Effector CD4-positive, alpha-beta T cell (primary cell): ENCODE data around the gene USF2.

Experiments used
- DNase-seq: peaks from one replicate; pipeline ENCODE4 v3.0.0-alpha.2; 2020

The USF2 gene

DNA sequence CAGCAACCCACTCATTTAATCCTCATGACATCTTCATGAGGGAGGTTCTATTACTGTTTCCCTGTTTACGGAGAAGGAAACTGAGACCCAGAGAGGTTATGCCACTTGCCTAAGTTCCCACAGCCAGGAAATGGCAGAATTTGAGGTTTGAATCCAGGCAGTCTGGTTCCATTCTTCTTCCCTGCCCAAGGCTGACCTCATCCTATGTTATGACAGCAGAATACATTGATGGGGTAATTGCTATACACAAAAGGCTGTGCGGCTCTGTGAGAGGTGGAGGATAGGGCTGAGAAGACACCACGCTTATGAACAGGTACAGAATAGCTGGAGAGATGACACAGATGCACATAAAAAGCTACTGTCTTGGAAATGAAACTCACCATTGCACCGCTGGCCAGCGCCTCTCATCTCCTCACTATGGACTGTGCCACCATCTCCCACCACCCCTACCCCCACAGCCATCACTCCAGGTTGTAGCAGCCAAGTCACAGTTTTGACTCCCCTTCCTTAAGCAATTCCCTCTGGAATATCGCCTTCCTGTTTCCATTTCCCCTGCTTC lies 34.7 kb downstream of the USF2 start:
- no peak for DNase-seq

- no peak for DNase-seq
Measured at GRCh38 chr19:35304036-35304435, 35.3 kb downstream of the USF2 start.

DNA sequence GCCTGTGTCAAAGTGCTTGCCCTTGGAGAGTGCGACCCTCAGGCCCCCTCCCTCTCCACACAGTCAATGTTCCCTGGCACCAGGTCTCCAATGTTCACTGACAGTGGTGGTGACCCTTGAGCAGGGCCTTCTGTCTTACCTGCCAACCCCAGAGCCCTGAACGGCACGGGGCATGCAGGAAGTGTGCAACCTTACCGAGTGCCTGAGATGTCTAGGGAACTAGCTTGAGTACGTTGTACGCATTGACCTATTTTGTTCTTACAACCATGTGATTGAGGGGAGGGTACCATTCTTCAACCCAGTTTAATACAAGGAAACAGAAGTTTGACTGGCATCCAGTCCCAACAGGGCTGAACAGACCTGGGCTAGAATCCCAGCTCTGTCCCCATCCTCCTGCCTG lies 36.4 kb downstream of the USF2 start:
- no peak for DNase-seq

DNA sequence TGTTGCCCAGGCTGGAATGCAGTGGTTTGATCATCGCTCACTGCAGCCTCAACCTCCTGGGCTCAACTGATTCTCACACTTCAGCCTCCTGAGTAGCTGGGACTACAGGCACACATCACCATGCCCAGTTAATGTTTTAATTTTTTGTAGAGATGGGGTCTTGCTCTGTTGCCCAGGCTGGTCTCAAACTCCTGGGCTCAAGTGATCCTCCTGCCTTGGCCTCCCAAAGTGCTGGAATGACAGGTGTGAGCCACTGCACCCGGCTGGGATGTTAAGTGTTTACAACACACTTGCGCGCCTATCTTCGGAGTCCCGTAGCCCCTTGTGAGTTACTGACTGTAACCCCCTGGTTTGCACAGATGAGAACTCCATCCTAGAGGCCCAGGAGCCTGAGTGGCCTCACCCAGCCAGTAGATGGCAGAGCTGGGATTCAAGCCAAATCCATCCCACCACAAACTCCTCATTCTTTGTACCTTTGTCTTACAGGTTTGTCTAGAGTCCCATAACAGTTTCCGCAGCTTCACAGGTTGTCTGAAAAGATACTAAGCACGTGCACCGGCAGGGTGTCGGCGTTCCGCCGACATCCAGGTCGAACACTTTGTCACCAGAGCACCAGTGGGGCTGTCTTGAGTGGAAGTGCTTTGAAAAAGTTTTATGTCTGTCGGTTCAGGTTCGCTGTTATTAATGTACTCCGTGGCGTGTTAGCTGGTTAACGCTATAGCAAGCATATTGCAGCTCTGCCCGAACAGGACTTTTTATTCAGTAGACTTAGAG lies 37.9 kb downstream of the USF2 start:
- no peak for DNase-seq

DNA sequence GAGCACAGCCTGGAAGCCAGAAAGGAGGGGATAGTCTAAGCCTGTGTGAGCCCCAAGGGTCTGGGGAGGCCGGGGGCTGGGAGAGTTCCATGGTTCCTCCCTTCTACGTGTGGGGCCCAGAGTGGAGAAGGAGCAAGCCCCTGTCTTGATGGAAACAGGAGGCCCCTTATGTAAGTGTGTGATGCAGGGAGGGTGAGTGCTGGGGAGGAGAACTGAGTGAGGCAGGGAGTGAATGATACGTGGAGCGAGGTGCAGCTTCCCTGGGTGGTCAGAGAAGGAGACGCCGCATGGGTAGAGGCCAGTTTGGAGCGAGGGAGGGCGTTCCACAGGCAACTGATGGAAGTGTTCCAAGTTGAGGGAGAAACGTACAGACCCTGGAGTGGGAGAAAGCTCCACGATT lies 39.2 kb downstream of the USF2 start:
- DNase-seq = no peak

DNA sequence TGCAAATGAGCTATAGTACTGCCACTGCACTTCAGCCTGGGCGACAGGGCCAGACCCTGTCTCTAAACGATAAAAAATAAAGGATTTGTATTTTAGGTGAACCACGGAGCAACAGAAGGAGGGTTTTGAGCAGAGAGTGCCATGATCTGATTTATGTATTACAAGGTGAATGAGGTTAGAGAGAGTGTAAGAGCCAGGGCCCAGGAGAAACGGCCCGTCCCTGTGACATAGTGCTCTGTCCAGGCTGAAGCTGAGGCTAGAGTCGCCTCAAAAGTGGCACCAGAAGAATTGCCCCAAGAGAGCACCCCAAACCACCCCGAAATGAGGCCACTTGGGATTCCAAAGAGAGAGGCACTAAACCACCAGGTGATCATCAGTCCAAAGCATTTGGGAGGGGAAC lies 40.1 kb downstream of the USF2 start:
- no peak for DNase-seq

GRCh38 chr19:35309481-35310279 lies 40.9 kb downstream of the USF2 start:
- DNase-seq = no peak

- no peak for DNase-seq
Measured at GRCh38 chr19:35310331-35310730, 41.6 kb downstream of the USF2 start.

- no peak for DNase-seq
Measured at GRCh38 chr19:35310811-35311465, 42.2 kb downstream of the USF2 start.

- no peak for DNase-seq
Measured at GRCh38 chr19:35311901-35312665, 43.3 kb downstream of the USF2 start.

DNA sequence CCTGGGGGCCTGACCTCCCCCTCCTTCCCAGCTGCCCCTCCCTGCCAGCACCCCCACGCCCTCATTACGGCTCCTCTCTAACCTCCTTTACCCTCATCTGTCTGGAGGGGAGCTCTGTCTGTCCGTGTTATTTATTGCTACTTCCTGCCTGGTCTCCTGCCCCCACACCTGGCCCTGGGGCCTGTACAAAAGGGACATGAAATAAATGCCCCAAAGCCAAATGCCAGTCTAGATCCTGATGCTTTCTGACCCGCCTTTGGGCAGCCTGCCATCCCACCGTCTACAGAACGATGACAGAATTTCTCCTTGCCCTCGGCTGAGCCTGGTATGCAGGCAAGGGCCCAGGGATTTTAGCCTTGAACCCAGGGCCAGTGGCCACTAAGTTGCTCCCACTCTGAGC lies 44.8 kb downstream of the USF2 start:
- DNase-seq = no peak

GRCh38 chr19:35314031-35314430 lies 45.3 kb downstream of the USF2 start:
- no peak for DNase-seq

DNA sequence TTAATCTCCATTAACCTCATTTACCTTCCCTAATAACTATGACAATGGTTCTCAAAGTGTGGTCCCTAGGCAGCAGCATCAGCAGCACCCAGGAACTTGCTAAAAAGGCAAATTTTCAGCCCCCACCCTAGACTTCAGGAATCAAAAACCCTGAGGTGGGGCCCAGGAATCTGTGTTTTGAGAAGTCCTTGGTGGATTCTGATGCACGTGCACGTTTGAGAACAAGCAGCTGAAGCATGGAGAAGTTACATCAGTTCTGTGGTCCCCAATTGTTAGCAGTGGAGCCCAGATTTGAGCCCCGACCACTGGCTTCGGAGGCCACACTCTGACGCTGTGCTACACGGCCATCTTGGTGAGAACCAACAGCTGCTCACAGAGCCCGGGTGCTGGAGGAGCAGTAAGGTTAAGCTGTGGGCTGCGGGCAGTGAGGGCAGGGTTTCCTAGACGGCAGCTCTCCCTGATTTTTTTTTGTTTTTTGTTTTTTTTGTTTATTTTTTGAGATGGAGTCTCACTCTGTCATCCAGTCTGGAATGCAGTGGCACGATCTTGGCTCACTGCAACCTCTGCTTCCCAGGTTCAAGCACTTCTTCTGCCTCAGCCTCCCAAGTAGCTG lies 46.2 kb downstream of the USF2 start:
- DNase-seq = no peak

- no peak for DNase-seq
Measured at GRCh38 chr19:35315883-35316282, 47.1 kb downstream of the USF2 start.

DNA sequence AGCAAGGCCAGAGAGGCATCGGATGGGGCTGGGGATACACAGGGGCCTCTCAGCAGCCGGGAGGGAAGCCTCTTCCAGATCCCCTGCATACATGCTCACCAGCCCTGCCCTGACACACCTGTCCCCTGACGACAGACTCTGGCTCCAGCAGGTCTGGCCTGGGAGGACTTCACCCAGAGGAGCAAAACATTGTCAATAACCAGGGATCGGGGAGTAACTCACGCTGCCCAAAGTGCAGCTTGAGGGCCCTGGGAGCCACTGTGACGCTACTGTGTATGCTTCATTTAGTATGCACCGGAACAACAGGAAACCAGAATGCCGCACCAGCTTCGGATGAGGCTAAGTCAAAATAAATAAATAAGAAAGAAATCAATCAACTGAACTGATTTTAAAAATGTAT lies 47.8 kb downstream of the USF2 start:
- DNase-seq = no peak

- no peak for DNase-seq
Measured at GRCh38 chr19:35317464-35318043, 48.8 kb downstream of the USF2 start.

- no peak for DNase-seq
Measured at GRCh38 chr19:35318679-35319448, 50.1 kb downstream of the USF2 start.

DNA sequence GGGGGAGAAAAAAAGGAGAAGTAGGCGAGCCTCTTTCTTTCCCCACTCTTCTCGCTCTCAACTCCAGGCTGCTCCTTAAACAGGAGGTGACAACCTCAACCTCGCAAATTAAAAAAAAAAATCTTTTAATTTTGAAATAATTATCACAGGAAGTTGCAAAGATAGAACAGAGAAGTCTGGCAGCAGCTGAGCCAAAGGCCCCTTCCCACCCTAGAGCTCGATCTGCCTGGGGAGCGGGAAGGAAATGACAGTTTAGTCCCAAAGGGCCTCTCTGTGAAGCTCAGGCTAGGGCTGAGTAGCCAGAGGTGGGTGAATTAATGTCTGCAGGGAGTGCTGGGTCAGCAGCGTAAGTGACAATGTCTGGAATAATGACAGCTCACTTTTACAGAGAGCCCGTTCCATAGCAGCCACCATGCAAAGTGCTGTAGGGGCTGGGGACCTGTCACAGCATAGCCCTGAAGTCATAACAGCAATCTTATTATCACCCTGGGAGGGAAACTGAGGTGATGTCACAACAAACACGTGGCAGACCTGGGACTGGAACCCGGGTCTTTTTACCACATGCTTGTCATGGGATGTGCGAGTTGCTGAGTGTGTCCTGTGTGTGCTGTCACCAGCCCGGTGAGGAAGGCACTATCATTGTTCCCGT lies 51.4 kb downstream of the USF2 start:
- DNase-seq = no peak

- DNase-seq = no peak
Measured at GRCh38 chr19:35321291-35321690, 52.5 kb downstream of the USF2 start.

- no peak for DNase-seq
Measured at GRCh38 chr19:35322014-35322413, 53.3 kb downstream of the USF2 start.

- no peak for DNase-seq
Measured at GRCh38 chr19:35327642-35328041, 58.9 kb downstream of the USF2 start.
